Cortex of kidney (tissue), 1 donor: ENCODE measurements around the gene NFXL1.

ENCODE experiments used
- DNase-seq: peaks from one replicate; lab custom pipeline; 2025; lab: John Stamatoyannopoulos, UW

NFXL1 gene

GRCh38 chr4:47891928-47892327 is 22.5 kb downstream of the NFXL1 start:
- DNase-seq, result no peak

GRCh38 chr4:47882228-47882627 is 32.2 kb downstream of the NFXL1 start:
- no peak for DNase-seq

GRCh38 chr4:47879458-47879857 is 34.9 kb downstream of the NFXL1 start:
- no peak for DNase-seq

- DNase-seq, result no peak
These were observed 37.4 kb downstream of the NFXL1 start for GRCh38 chr4:47876784-47877546.

GRCh38 chr4:47876310-47876709 is 38.1 kb downstream of the NFXL1 start:
- no peak for DNase-seq

- DNase-seq, result no peak
These were observed 40.4 kb downstream of the NFXL1 start for GRCh38 chr4:47873877-47874541.

- no peak for DNase-seq
These were observed 50.9 kb downstream of the NFXL1 start for GRCh38 chr4:47863486-47863885.

- no peak for DNase-seq
These were observed 52.1 kb downstream of the NFXL1 start for GRCh38 chr4:47862297-47862696.

- DNase-seq, result no peak
These were observed 54.1 kb downstream of the NFXL1 start for GRCh38 chr4:47860305-47860704.

- DNase-seq, result no peak
These were observed 56.4 kb downstream of the NFXL1 start for GRCh38 chr4:47858006-47858405.

GRCh38 chr4:47856713-47857112 is 57.7 kb downstream of the NFXL1 start:
- no peak for DNase-seq

- DNase-seq, result no peak
These were observed 59.0 kb downstream of the NFXL1 start for GRCh38 chr4:47855350-47855749.

GRCh38 chr4:47852136-47852535 is 62.2 kb downstream of the NFXL1 start:
- no peak for DNase-seq

GRCh38 chr4:47849466-47849865 is 64.9 kb downstream of the NFXL1 start:
- no peak for DNase-seq

- no peak for DNase-seq
These were observed 66.3 kb downstream of the NFXL1 start for GRCh38 chr4:47848041-47848440.

- DNase-seq, result no peak
These were observed 71.4 kb downstream of the NFXL1 start for GRCh38 chr4:47842985-47843384.

- no peak for DNase-seq
These were observed 74.1 kb downstream of the NFXL1 start for GRCh38 chr4:47840291-47840690.

- no peak for DNase-seq
These were observed 75.1 kb downstream of the NFXL1 start for GRCh38 chr4:47839259-47839658.

GRCh38 chr4:47838445-47838844 is 75.9 kb downstream of the NFXL1 start:
- DNase-seq, result no peak

GRCh38 chr4:47837908-47838294 is 76.5 kb downstream of the NFXL1 start, which contains the start of gene CORIN:
Gene CORIN, minus strand, starts transcription at chr4:47838067. Its CDS starts 118 bp downstream, at chr4:47837949.
- DNase-seq, result no peak

GRCh38 chr4:47837094-47837907 is 77.1 kb downstream of the NFXL1 start:
- peak; percentile 9 for DNase-seq

- DNase-seq, result no peak
These were observed 77.7 kb downstream of the NFXL1 start for GRCh38 chr4:47836641-47837093.

- DNase-seq, result no peak
These were observed 78.9 kb downstream of the NFXL1 start for GRCh38 chr4:47835494-47835893.
